Measurements from ENCODE around the gene PSMG4.

DNA sequence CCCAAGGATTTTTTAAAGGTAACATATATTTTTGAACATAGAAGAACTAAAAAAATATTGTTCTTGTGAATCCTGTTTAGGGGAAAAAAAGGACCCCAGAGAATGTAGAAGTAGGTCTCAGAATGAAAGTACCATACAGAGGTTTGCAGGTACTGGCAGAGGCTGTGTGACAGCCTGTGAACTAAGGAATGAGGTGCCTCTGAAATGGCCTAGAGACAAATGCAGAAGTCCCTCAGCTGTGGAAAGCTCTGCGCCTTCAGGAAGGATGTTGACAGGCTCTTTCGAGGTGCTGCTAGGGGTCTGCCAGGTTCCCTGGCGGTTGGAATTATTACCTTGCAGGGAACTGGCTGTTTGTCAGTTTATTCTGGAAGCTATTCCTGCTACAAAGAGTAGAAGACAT is 22.7 kb upstream of the PSMG4 start:
- TF ChIP-seq, protein P1, sequence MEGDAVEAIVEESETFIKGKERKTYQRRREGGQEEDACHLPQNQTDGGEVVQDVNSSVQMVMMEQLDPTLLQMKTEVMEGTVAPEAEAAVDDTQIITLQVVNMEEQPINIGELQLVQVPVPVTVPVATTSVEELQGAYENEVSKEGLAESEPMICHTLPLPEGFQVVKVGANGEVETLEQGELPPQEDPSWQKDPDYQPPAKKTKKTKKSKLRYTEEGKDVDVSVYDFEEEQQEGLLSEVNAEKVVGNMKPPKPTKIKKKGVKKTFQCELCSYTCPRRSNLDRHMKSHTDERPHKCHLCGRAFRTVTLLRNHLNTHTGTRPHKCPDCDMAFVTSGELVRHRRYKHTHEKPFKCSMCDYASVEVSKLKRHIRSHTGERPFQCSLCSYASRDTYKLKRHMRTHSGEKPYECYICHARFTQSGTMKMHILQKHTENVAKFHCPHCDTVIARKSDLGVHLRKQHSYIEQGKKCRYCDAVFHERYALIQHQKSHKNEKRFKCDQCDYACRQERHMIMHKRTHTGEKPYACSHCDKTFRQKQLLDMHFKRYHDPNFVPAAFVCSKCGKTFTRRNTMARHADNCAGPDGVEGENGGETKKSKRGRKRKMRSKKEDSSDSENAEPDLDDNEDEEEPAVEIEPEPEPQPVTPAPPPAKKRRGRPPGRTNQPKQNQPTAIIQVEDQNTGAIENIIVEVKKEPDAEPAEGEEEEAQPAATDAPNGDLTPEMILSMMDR (IDR thresholded peaks at IDR 0.05; ENCODE audit: low read depth, low read length, poor library complexity, severe bottlenecking): no peak
- no peak for TF ChIP-seq EZH2phosphoT487 (IDR thresholded peaks at IDR 0.05; ENCODE audit: borderline replicate concordance, low read length)
